ENCODE results near the gene FBXL12.
"Not testable (repeated sequence)": the region's sequence is repeated elsewhere in the genome, so short reads cannot be mapped to it uniquely, and the experiment has no call there.

FBXL12 gene

GRCh38 chr19:9823816-9824215, 4.9 kb upstream of the FBXL12 start:
- in situ Hi-C loops (cut with HindIII; ENCODE audit: low pct_ligation_motif_present, low sequenced_read_pairs): no loop called here
- TF ChIP-seq CTCF (IDR thresholded peaks at IDR 0.05; ENCODE audit: low read depth, low read length, missing control alignments): no peak
- no peak for DNase-seq
- Histone ChIP-seq H3K27ac (no peak overlapping the region), H3K36me3 (replicated peaks) (no peaks in the 10 kb centered on the region), H3K27me3 (replicated peaks) (no peaks in the 10 kb centered on the region), H3K4me3 (ENCODE audit: low read depth, low read length) (no peak overlapping the region)

GRCh38 chr19:9820034-9820433, 1.2 kb upstream of the FBXL12 start:
- H3K4me3 ChIP-seq (ENCODE audit: low read depth, low read length); H3K27ac ChIP-seq; in situ Hi-C loops (cut with HindIII; ENCODE audit: low pct_ligation_motif_present, low sequenced_read_pairs): not testable (repeated sequence)

GRCh38 chr19:9819596-9819909, 674 bp upstream of the FBXL12 start:
- Histone ChIP-seq H3K27ac (no peak overlapping the region), H3K36me3 (replicated peaks) (peaks cover 14% of the 10 kb centered on the region), H3K27me3 (replicated peaks) (no peaks in the 10 kb centered on the region), H3K4me3 (ENCODE audit: low read depth, low read length) (peak overlapping the region; percentile 46)
- in situ Hi-C loops (cut with HindIII; ENCODE audit: low pct_ligation_motif_present, low sequenced_read_pairs): no loop called here
- no peak for TF ChIP-seq CTCF (IDR thresholded peaks at IDR 0.05; ENCODE audit: low read depth, low read length, missing control alignments)
- DNase-seq: no peak

More at GRCh38 chr19:9820034-9820433, 1.2 kb upstream of the FBXL12 start:
- not testable (repeated sequence) for H3K27me3 ChIP-seq (replicated peaks); DNase-seq
- H3K36me3 ChIP-seq (replicated peaks): peaks cover 13% of the 10 kb centered on the region

DNA sequence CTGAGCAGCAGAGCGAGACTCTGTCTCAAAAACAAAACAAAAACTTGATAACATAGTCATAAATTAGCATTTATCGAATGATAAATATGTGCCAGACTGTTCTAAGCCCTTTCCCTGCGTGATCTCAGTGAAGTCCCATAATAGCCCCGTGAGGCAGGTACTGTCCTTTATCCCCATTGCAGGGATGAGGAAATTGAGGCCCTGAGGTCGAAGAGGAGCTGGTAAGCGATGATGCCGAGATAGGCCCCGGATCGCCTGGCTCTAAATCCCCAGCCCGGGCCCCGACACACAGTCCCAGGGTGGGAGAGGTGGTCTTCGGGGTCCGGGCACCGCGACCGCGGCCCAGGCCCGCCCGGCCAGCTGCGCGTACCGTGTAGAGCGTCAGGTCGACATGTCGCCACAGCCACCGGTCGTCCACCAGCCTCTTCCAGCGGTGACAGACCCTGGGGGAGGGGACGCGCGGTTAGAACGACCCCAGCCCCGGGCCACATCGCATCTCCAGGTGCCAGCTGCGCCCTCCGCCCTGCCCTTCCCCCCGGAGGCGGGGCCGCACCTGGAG, 625 bp downstream of the FBXL12 start:
- in situ Hi-C loops (cut with HindIII; ENCODE audit: low pct_ligation_motif_present, low sequenced_read_pairs): no loop called here
- H3K27me3 ChIP-seq (replicated peaks): no peaks in the 10 kb centered on the region
- peak overlapping the region; percentile 100 for H3K4me3 ChIP-seq (ENCODE audit: low read depth, low read length)
- no peak for DNase-seq
- no peak for TF ChIP-seq CTCF (IDR thresholded peaks at IDR 0.05; ENCODE audit: low read depth, low read length, missing control alignments)
- peaks cover 14% of the 10 kb centered on the region for H3K36me3 ChIP-seq (replicated peaks)
- peak overlapping the region; percentile 94 for H3K27ac ChIP-seq

DNA sequence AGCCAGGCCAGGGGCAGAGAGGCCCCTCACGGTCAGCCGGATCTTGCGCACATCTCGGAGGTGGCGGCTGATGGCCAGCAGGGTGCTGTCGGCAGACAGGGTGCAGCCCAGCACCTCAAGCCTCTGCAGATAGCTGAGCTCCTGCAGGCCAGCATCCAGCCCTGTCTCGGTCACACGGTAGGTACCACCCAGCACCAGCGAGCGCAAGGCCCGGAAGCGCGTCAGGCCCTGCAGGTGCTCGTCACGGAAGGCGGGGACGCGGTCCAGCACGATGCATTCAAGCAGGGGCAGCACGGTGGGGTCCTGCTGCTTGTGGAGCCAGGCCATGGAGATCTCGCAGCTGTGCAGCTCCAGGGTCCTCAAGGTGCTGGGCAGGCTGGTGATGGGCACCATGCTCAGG, 7.7 kb downstream of the FBXL12 start:
- DNase-seq: no peak
- Histone ChIP-seq H3K36me3 (replicated peaks) (peaks cover 52% of the 10 kb centered on the region), H3K27me3 (replicated peaks) (no peaks in the 10 kb centered on the region), H3K27ac (no peak overlapping the region), H3K4me3 (ENCODE audit: low read depth, low read length) (no peak overlapping the region)
- no peak for TF ChIP-seq CTCF (IDR thresholded peaks at IDR 0.05; ENCODE audit: low read depth, low read length, missing control alignments)
- in situ Hi-C loops (cut with HindIII; ENCODE audit: low pct_ligation_motif_present, low sequenced_read_pairs): no loop called here

GRCh38 chr19:9808855-9809824, 9.7 kb downstream of the FBXL12 start:
- TF ChIP-seq CTCF (IDR thresholded peaks at IDR 0.05; ENCODE audit: low read depth, low read length, missing control alignments): no peak
- Histone ChIP-seq H3K27ac (no peak overlapping the region), H3K36me3 (replicated peaks) (peaks cover 50% of the 10 kb centered on the region), H3K27me3 (replicated peaks) (no peaks in the 10 kb centered on the region), H3K4me3 (ENCODE audit: low read depth, low read length) (no peak overlapping the region)
- DNase-seq: no peak
- in situ Hi-C loops (cut with HindIII; ENCODE audit: low pct_ligation_motif_present, low sequenced_read_pairs): no loop called here

Data from brain microvascular endothelial cell (primary cell).